NT2/D1 (cell line): ENCODE measurements around the gene CXADR.
"Not testable (repeated sequence)": the region's sequence is repeated elsewhere in the genome, so short reads cannot be mapped to it uniquely, and the experiment has no call there.

ENCODE experiments used
- SUZ12 ChIP-seq: IDR thresholded peaks from 2 replicates; pipeline ENCODE4 v1.6.1; 2011; ENCODE audit not compliant: insufficient read length, insufficient read depth; ENCODE audit errors: extremely low read depth
- YY1 ChIP-seq: IDR thresholded peaks from 2 replicates; pipeline ENCODE4 v1.6.1; 2011; ENCODE audit not compliant: insufficient read length, insufficient read depth
- ZNF274 ChIP-seq: IDR thresholded peaks from 2 replicates; pipeline ENCODE4 v1.6.1; 2011; ENCODE audit warnings: mild to moderate bottlenecking, low read depth, low read length

- not testable (repeated sequence) for TF ChIP-seq YY1, ZNF274, SUZ12
These were observed 34.7 kb upstream of the CXADR start for GRCh38 chr21:17478156-17478555.
